HCT116 (cell line): ENCODE results near the gene LGMN. TPM values are rescaled to one million over a fixed set of nuclear protein-coding genes. Genes with fewer than 3 reads are reported as not detected.

Experiments used
- ATAC-seq: fragments of 200-7000 bp; cut with Tn5 transposase; 2 replicates; pipeline ENCODE4 v1.9.1; 2020; ENCODE audit warnings: mild to moderate bottlenecking, moderate library complexity
- BruUV-seq: library from RNA; stranded (reverse); fragments of 400-500 nt; replicated peaks from 2 replicates; lab custom pipeline; 2021; lab: Mats Ljungman, UMichigan
- CTCF ChIA-PET: fragments of 300-600 bp; sonication (Branson Sonifier 250); formaldehyde crosslinking; loops from one replicate; lab custom pipeline; 2021; ENCODE audit warnings: antibody characterized with exemption; lab: Charles Lee
- POLR2A ChIA-PET: fragments of 300-600, 350-600 bp; sonication (Branson Sonifier 250); formaldehyde crosslinking; loops from one replicate; lab custom pipeline; 2021; ENCODE audit warnings: antibody characterized with exemption; lab: Charles Lee
- RAD21 ChIA-PET, 2 experiments: fragments of 300-600 bp; sonication (Branson Sonifier 250); formaldehyde crosslinking; loops; one replicate each; lab custom pipeline; 2023; ENCODE audit warnings: low total read pairs in 2 of 2; ENCODE audit not compliant: uncharacterized antibody in 2 of 2, unreplicated experiment in 2 of 2, low non-redundant PET in 1 of 2; lab: Charles Lee
- DNase-seq: peaks from one replicate; pipeline ENCODE4 v3.0.0-alpha.2; 2010; ENCODE audit warnings: low read depth, low spot score
- H2AFZ ChIP-seq: fragments of 200-600 bp; shearing (Covaris generic), sonication (generic); 2 replicates; pipeline ENCODE4 v1.6.1; 2017; ENCODE audit warnings: low read depth, mixed run types, mixed read lengths, antibody characterized with exemption, low read length; ENCODE audit not compliant: poor library complexity, severe bottlenecking
- H3K27ac ChIP-seq: 2 replicates; pipeline ENCODE4 v1.5.1; 2012; ENCODE audit warnings: low read depth, low read length
- H3K27me3 ChIP-seq: fragments of 200-600 bp; sonication (generic); 2 replicates; pipeline ENCODE4 v1.6.1; 2016; ENCODE audit warnings: mixed run types, low read length, mixed read lengths; ENCODE audit not compliant: insufficient read depth
- H3K36me3 ChIP-seq, 2 experiments: fragments of 200-500 bp in 1 of 2; fragments of 200-600 bp in 1 of 2; sonication (Bioruptor generic) in 1 of 2; sonication (generic) in 1 of 2; 2 replicates each; pipeline versions ENCODE4 v1.5.1 to v1.6.1; 2014 to 2016; ENCODE audit warnings: low read length in 2 of 2, inconsistent platforms in 1 of 2, mixed read lengths in 1 of 2, mixed run types in 1 of 2; ENCODE audit not compliant: insufficient read depth in 2 of 2, control insufficient read depth in 1 of 2
- H3K4me1 ChIP-seq, 2 experiments: fragments of 200-600 bp in 1 of 2; sonication (generic) in 1 of 2; 2 replicates each; pipeline versions ENCODE4 v1.5.1 to v1.6.1; 2012 to 2017; ENCODE audit warnings: low read length in 2 of 2, inconsistent platforms in 1 of 2, mild to moderate bottlenecking in 1 of 2, mixed read lengths in 1 of 2, mixed run types in 1 of 2, moderate library complexity in 1 of 2; ENCODE audit not compliant: insufficient read depth in 2 of 2, control insufficient read depth in 1 of 2
- H3K4me2 ChIP-seq: fragments of 200-600 bp; sonication (generic); 2 replicates; pipeline ENCODE4 v1.6.1; 2017; ENCODE audit warnings: mixed run types, low read length, mixed read lengths
- H3K4me3 ChIP-seq, 2 experiments: fragments of 200-600 bp in 1 of 2; sonication (generic) in 1 of 2; replicated peaks in 1 of 2; 2 replicates each; pipeline ENCODE4 v1.5.1; 2011 to 2016; ENCODE audit warnings: low read length in 2 of 2, control low read depth in 1 of 2, low read depth in 1 of 2, mild to moderate bottlenecking in 1 of 2, mixed read lengths in 1 of 2, mixed run types in 1 of 2
- H3K79me2 ChIP-seq: fragments of 200-600 bp; sonication (generic); 2 replicates; pipeline ENCODE4 v1.6.1; 2017; ENCODE audit warnings: mild to moderate bottlenecking, mixed run types, low read length, moderate library complexity, mixed read lengths; ENCODE audit not compliant: insufficient read depth
- H3K9ac ChIP-seq: fragments of 200-600 bp; sonication (generic); 2 replicates; pipeline ENCODE4 v1.6.1; 2016; ENCODE audit warnings: low read length, mixed read lengths
- H3K9me2 ChIP-seq: fragments of 200-600 bp; sonication (generic), shearing (Covaris generic); 2 replicates; pipeline ENCODE4 v1.6.1; 2017; ENCODE audit warnings: mixed run types, mild to moderate bottlenecking, moderate library complexity; ENCODE audit not compliant: insufficient read depth
- H3K9me3 ChIP-seq, 2 experiments: fragments of 200-500 bp in 1 of 2; fragments of 200-600 bp in 1 of 2; sonication (Bioruptor generic) in 1 of 2; sonication (generic) in 1 of 2; 2 replicates each; pipeline ENCODE4 v1.6.1; 2014 to 2017; ENCODE audit warnings: low read length in 2 of 2, mixed read lengths in 2 of 2, inconsistent platforms in 1 of 2, low read depth in 1 of 2, mild to moderate bottlenecking in 1 of 2, mixed run types in 1 of 2, moderate library complexity in 1 of 2; ENCODE audit not compliant: control insufficient read depth in 1 of 2, insufficient read depth in 1 of 2
- H4K20me1 ChIP-seq: fragments of 200-600 bp; sonication (generic), shearing (Covaris generic); 2 replicates; pipeline ENCODE4 v1.6.1; 2017; ENCODE audit warnings: mixed run types, mild to moderate bottlenecking, moderate library complexity; ENCODE audit not compliant: insufficient read depth
- ATF3 ChIP-seq: IDR thresholded peaks from 2 replicates; pipeline ENCODE4 v1.6.1; 2012
- CEBPB ChIP-seq: IDR thresholded peaks from 2 replicates; pipeline ENCODE4 v1.6.1; 2012; ENCODE audit warnings: low read depth
- CTCF ChIP-seq, 3 experiments: fragments of 200-600 bp in 1 of 3; sonication (generic) in 1 of 3; IDR thresholded peaks in 2 of 3; conservative IDR thresholded peaks in 1 of 3; 2 replicates each; pipeline ENCODE4 v1.5.1; 2012 to 2017; ENCODE audit warnings: low read depth in 2 of 3, low read length in 2 of 3, antibody characterized with exemption in 1 of 3, borderline replicate concordance in 1 of 3, control low read depth in 1 of 3, mild to moderate bottlenecking in 1 of 3, mixed read lengths in 1 of 3, mixed run types in 1 of 3, moderate library complexity in 1 of 3; ENCODE audit not compliant: insufficient read depth in 1 of 3
- EZH2 ChIP-seq: fragments of 200-600 bp; sonication (generic); IDR thresholded peaks from 2 replicates; pipeline ENCODE4 v1.6.1; 2017; ENCODE audit warnings: antibody characterized with exemption, mixed run types
- EZH2phosphoT487 ChIP-seq: fragments of 200-600 bp; IDR thresholded peaks from 2 replicates; pipeline ENCODE4 v1.6.1; 2018; ENCODE audit warnings: antibody characterized with exemption, borderline replicate concordance
- FOSL1 ChIP-seq: IDR thresholded peaks from 2 replicates; pipeline ENCODE4 v1.6.1; 2012; ENCODE audit warnings: low read depth
- JUND ChIP-seq: IDR thresholded peaks from 2 replicates; pipeline ENCODE4 v1.6.1; 2012
- MAX ChIP-seq: IDR thresholded peaks from 2 replicates; pipeline ENCODE4 v1.6.1; 2012
- POLR2AphosphoS5 ChIP-seq: IDR thresholded peaks from 2 replicates; pipeline ENCODE4 v1.6.1; 2011; ENCODE audit warnings: mild to moderate bottlenecking, low read depth, low read length, moderate library complexity
- RAD21 ChIP-seq: IDR thresholded peaks from 2 replicates; pipeline ENCODE4 v1.6.1; 2012; ENCODE audit warnings: low read depth, mild to moderate bottlenecking
- SP1 ChIP-seq: IDR thresholded peaks from 2 replicates; pipeline ENCODE4 v1.6.1; 2012; ENCODE audit warnings: low read depth
- SRF ChIP-seq: IDR thresholded peaks from 2 replicates; pipeline ENCODE4 v1.6.1; 2012; ENCODE audit warnings: low read depth
- YY1 ChIP-seq: IDR thresholded peaks from 2 replicates; pipeline ENCODE4 v1.6.1; 2011; ENCODE audit warnings: low read length, low read depth, moderate library complexity, mild to moderate bottlenecking; ENCODE audit not compliant: insufficient replicate concordance; ENCODE audit errors: extremely low read depth
- ZFX ChIP-seq: fragments of 450-650 bp; IDR thresholded peaks from 2 replicates; pipeline ENCODE4 v1.6.1; 2017
- ZNF274 ChIP-seq: fragments of 200-500 bp; sonication (Bioruptor generic); IDR thresholded peaks from 2 replicates; pipeline ENCODE4 v1.6.1; 2014; ENCODE audit warnings: mild to moderate bottlenecking, low read depth, low read length, inconsistent platforms
- intact Hi-C: fragments of 100-400 bp; cut with micrococcal nuclease; formaldehyde crosslinking; loops from 2 replicates; pipeline ENCODE4 v1.10.0; 2022
- total RNA-seq: library from RNA; stranded (reverse); gene quantifications from one replicate; pipeline ENCODE4 v1.2.1, GENCODE V29; 2021; ENCODE audit not compliant: unreplicated experiment

Gene LGMN
- total RNA-seq, 1 experiment from 2014 or later = 44.9 TPM

GRCh38 chr14:92687681-92688433 is 60.6 kb downstream of the LGMN start:
- CTCF ChIA-PET = interaction anchor here (1.0 to 2.3 kb wide), 7 partner anchors 13 to 581 kb away, joined by 3 to 8 read pairs (median 3); partner anchors contain the start of gene ATXN3
- peak; percentile 56 for ATAC-seq
- Histone ChIP-seq H3K9ac (peak overlapping the region; percentile 55), H3K4me1 (peaks cover 18 to 40% of the 10 kb centered on the region in 2 experiments), H3K27ac (peak overlapping the region; percentile 93), H3K9me2 (no peaks in the 10 kb centered on the region), H4K20me1 (no peaks in the 10 kb centered on the region), H3K79me2 (no peaks in the 10 kb centered on the region), H3K4me3 (peak overlapping the region; percentile 43 to 58), H3K27me3 (peaks cover under 1% of the 10 kb centered on the region; the same call in 1 of the 2 replicates), H3K4me2 (peak overlapping the region; percentile 80), H2AFZ (no peak overlapping the region), H3K36me3 (no peaks in the 10 kb centered on the region), H3K9me3 (no peaks in the 10 kb centered on the region)
- no peak for DNase-seq
- intact Hi-C loops = loop anchor here (10.0 kb wide), 3 partner anchors 97 to 213 kb away; no protein-coding TSS in a partner anchor
- RAD21 ChIA-PET = interaction anchor here (0.6 to 1.3 kb wide), 2 partner anchors 96 to 175 kb away, joined by 3 to 4 read pairs; no protein-coding TSS in a partner anchor
- TF ChIP-seq SP1 (no peak), ZFX (peak; percentile 79; the same call in 1 of the 2 replicates), POLR2AphosphoS5 (peak; percentile 34; the same call in 1 of the 2 replicates), MAX (peak; percentile 55; the same call in 1 of the 2 replicates)
- POLR2A ChIA-PET = no interaction called here
- no TSS peak for BruUV-seq

- ChIA-PET POLR2A (no interaction called here), RAD21 (interaction anchor here (0.6 to 1.3 kb wide), 3 partner anchors 97 to 227 kb away, joined by 3 to 4 read pairs (median 3); no protein-coding TSS in a partner anchor), CTCF (interaction anchor here (0.6 to 2.3 kb wide), 16 partner anchors 8 to 580 kb away, joined by 3 to 19 read pairs (median 4); partner anchors contain the start of genes ATXN3 and CPSF2)
- no peak overlapping the region for H2AFZ ChIP-seq
- no peaks in the 10 kb centered on the region for H3K9me2 ChIP-seq
- H3K4me1 ChIP-seq = peaks cover 9 to 32% of the 10 kb centered on the region in 2 experiments; a peak in 3 of 4 replicates
- BruUV-seq = no TSS peak
- peak overlapping the region; percentile 80 for H3K4me2 ChIP-seq
- peak overlapping the region; percentile 55 for H3K9ac ChIP-seq
- ATAC-seq (peak; percentile 80), DNase-seq (peak; percentile 33)
- H4K20me1 ChIP-seq = no peaks in the 10 kb centered on the region
- H3K36me3 ChIP-seq = no peaks in the 10 kb centered on the region
- no peaks in the 10 kb centered on the region for H3K9me3 ChIP-seq
- H3K4me3 ChIP-seq = peak overlapping the region; percentile 43 to 58
- no peaks in the 10 kb centered on the region for H3K27me3 ChIP-seq
- no peaks in the 10 kb centered on the region for H3K79me2 ChIP-seq
- H3K27ac ChIP-seq = peak overlapping the region; percentile 93
- intact Hi-C loops = loop anchor here (10.0 kb wide), 3 partner anchors 98 to 212 kb away; no protein-coding TSS in a partner anchor
- TF ChIP-seq YY1 = peak; percentile 10
- no peak for TF ChIP-seq ZNF274
- no peak for TF ChIP-seq SRF
- no peak for TF ChIP-seq EZH2
- no peak for TF ChIP-seq ATF3
- 0 out of 2 replicates have a peak, but pooled peaks have one; percentile 16 for TF ChIP-seq MAX
- TF ChIP-seq CEBPB = no peak
- peak; percentile 77 for TF ChIP-seq RAD21
- no peak for TF ChIP-seq SP1
- 0 out of 2 replicates have a peak, but pooled peaks have one; percentile 37 for TF ChIP-seq POLR2AphosphoS5
- TF ChIP-seq JUND = no peak
- TF ChIP-seq CTCF (IDR thresholded peaks at IDR 0.05 in 2 of 3, conservative IDR thresholded peaks at IDR 0.05 in 1 of 3; ENCODE audit: borderline replicate concordance in 1 of 3, insufficient read depth in 1 of 3, low read depth in 2 of 3, low read length in 2 of 3) = peak; percentile 82 to 98 (median 93)
- no peak for TF ChIP-seq ZFX
- no peak for TF ChIP-seq FOSL1
- TF ChIP-seq EZH2phosphoT487 = no peak
These were observed 61.5 kb downstream of the LGMN start for GRCh38 chr14:92686900-92687427.
